ENCODE data around the gene OGFOD3. TPM values are rescaled to one million over a fixed set of nuclear protein-coding genes. Genes with fewer than 3 reads are reported as not detected.

The OGFOD3 gene
- total and polyA plus RNA-seq, 2 experiments from 2014 or later, result 25.7 to 30.5 TPM

GRCh38 chr17:82450357-82451106 is 32.1 kb upstream of the OGFOD3 start, which contains the start of gene CYBC1:
Gene CYBC1 (minus strand): TSS chr17:82450752. CDS start chr17:82449254, 1,498 bp downstream.
- H4K20me1 ChIP-seq (ENCODE audit: insufficient read depth, poor library complexity, severe bottlenecking), result no peaks in the 10 kb centered on the region
- no peaks in the 10 kb centered on the region for H3K27me3 ChIP-seq
- peak within 1 kb of the TSS; percentile 88 for H3K4me2 ChIP-seq
- peaks cover 16% of the 10 kb centered on the region for H3K79me2 ChIP-seq
- peaks cover 10% of the 10 kb centered on the region for H3K4me1 ChIP-seq (ENCODE audit: insufficient read depth)
- H3K9me3 ChIP-seq (ENCODE audit: low read depth), result no peaks in the 10 kb centered on the region
- H3K4me3 ChIP-seq, result peak within 1 kb of the TSS; percentile 70
- H3K9me2 ChIP-seq (replicated peaks; ENCODE audit: insufficient read depth), result no peaks in the 10 kb centered on the region
- peak within 1 kb of the TSS; percentile 86 for H3K27ac ChIP-seq
- WGBS (ENCODE audit: low lambda C conversion rate, missing lambda C conversion rate), result 2% methylated on average over 62 of the region's 91 CpGs
- H3K36me3 ChIP-seq (replicated peaks; ENCODE audit: insufficient read depth, low read depth), result no peaks in the 10 kb centered on the region
- DNase-seq (ENCODE audit: low spot score), result peak; percentile 98
- peak within 1 kb of the TSS; percentile 66 for H2AFZ ChIP-seq
- TF ChIP-seq EZH2 (IDR thresholded peaks at IDR 0.05; ENCODE audit: borderline replicate concordance) (no peak), CTCF (IDR thresholded peaks at IDR 0.05; ENCODE audit: poor library complexity) (no peak), EZH2phosphoT487 (IDR thresholded peaks at IDR 0.05; ENCODE audit: low read depth, severe bottlenecking, unreplicated experiment) (no peak)

DNA sequence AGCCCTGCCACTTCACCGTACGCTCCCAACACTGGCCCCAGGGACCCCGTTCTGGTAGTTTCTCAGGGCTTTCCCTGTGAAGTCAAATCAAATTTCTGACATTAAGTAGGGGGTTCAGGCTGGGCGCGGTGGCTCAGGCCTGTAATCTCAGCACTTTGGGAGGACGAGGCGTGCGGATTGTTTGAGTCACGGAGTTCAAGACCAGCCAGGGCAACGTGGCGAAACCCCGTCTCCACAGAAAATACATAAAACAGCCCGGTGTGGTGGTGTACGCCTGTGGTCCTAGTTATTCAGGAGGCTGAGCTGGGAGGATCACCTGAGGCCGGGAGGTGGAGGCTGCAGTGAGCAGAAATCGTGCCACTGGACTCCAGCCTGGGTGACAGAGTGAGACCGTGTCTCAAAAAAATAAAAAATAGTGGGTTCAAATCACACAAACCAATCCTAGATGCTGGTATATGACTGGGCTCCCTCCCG is 31.5 kb upstream of the OGFOD3 start:
- peak overlapping the region; percentile 70 for H3K4me3 ChIP-seq
- peaks cover 10% of the 10 kb centered on the region for H3K4me1 ChIP-seq (ENCODE audit: insufficient read depth)
- H3K36me3 ChIP-seq (replicated peaks; ENCODE audit: insufficient read depth, low read depth), result no peaks in the 10 kb centered on the region
- H4K20me1 ChIP-seq (ENCODE audit: insufficient read depth, poor library complexity, severe bottlenecking), result no peaks in the 10 kb centered on the region
- 82% methylated on average over 18 of the region's 18 CpGs for WGBS (ENCODE audit: low lambda C conversion rate, missing lambda C conversion rate)
- no peak for DNase-seq (ENCODE audit: low spot score)
- H3K27me3 ChIP-seq, result no peaks in the 10 kb centered on the region
- peak overlapping the region; percentile 85 for H3K27ac ChIP-seq
- peak overlapping the region; percentile 66 for H2AFZ ChIP-seq
- H3K4me2 ChIP-seq, result peak overlapping the region; percentile 88
- H3K79me2 ChIP-seq, result peaks cover 16% of the 10 kb centered on the region
- no peak for TF ChIP-seq CTCF (IDR thresholded peaks at IDR 0.05; ENCODE audit: poor library complexity)
- TF ChIP-seq EZH2phosphoT487 (IDR thresholded peaks at IDR 0.05; ENCODE audit: low read depth, severe bottlenecking, unreplicated experiment), result no peak
- TF ChIP-seq EZH2 (IDR thresholded peaks at IDR 0.05; ENCODE audit: borderline replicate concordance), result no peak
- H3K9me2 ChIP-seq (replicated peaks; ENCODE audit: insufficient read depth), result no peaks in the 10 kb centered on the region
- no peaks in the 10 kb centered on the region for H3K9me3 ChIP-seq (ENCODE audit: low read depth)

GRCh38 chr17:82449131-82449882 is 30.9 kb upstream of the OGFOD3 start:
- Histone ChIP-seq H3K79me2 (peaks cover 16% of the 10 kb centered on the region), H3K27me3 (no peaks in the 10 kb centered on the region), H2AFZ (no peak overlapping the region), H3K9me3 (ENCODE audit: low read depth) (no peaks in the 10 kb centered on the region), H3K36me3 (replicated peaks; ENCODE audit: insufficient read depth, low read depth) (no peaks in the 10 kb centered on the region), H3K4me2 (peak overlapping the region; percentile 88), H4K20me1 (ENCODE audit: insufficient read depth, poor library complexity, severe bottlenecking) (no peaks in the 10 kb centered on the region), H3K4me1 (ENCODE audit: insufficient read depth) (peaks cover 10% of the 10 kb centered on the region), H3K27ac (no peak overlapping the region), H3K4me3 (peak overlapping the region; percentile 70), H3K9me2 (replicated peaks; ENCODE audit: insufficient read depth) (no peaks in the 10 kb centered on the region)
- TF ChIP-seq EZH2phosphoT487 (IDR thresholded peaks at IDR 0.05; ENCODE audit: low read depth, severe bottlenecking, unreplicated experiment) (no peak), CTCF (IDR thresholded peaks at IDR 0.05; ENCODE audit: poor library complexity) (no peak), EZH2 (IDR thresholded peaks at IDR 0.05; ENCODE audit: borderline replicate concordance) (no peak)
- no peak for DNase-seq (ENCODE audit: low spot score)
- WGBS (ENCODE audit: low lambda C conversion rate, missing lambda C conversion rate), result 91% methylated on average over 30 of the region's 30 CpGs

All from hepatocyte (in vitro differentiated cells).